Brain pericyte (primary cell): ENCODE results near the gene DIO3.

ENCODE experiments used
- DNase-seq: peaks from one replicate; pipeline ENCODE4 v3.0.0-alpha.2; 2012; ENCODE audit warnings: low read depth, low spot score

Gene DIO3

DNA sequence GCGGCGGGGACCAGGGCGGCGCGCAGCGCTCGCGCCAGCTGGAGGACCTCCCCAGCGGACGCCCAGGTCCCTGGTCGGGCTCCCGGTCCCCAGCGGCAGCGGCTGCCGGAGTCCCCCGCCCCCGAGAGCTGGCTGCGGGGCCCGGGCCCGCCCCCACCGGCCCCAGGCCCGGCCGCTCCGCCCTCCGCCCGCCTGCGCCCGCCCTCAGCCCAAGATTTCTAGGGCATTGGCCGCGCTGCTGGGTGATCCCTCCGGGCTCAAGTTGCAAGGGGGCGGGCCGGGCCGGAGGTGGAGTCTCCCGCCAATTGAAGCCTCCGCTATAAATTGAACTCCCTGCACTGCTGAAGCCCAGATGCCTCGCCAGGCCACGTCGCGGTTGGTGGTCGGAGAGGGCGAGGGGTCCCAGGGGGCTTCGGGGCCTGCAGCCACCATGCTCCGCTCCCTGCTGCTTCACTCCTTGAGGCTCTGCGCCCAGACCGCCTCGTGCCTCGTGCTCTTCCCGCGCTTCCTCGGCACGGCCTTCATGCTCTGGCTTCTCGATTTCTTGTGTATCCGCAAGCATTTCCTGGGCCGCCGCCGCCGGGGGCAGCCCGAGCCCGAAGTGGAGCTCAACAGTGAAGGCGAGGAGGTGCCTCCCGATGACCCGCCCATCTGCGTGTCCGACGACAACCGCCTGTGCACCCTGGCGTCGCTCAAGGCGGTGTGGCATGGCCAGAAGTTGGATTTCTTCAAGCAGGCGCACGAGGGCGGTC is at the start of gene DIO3:
DIO3 (plus strand) TSS at position 351 of the 752 bp plus-strand sequence.
- DNase-seq, result no peak

- DNase-seq, result no peak
Observed at GRCh38 chr14:101511620-101512375, 49.5 kb upstream of the DIO3 start.

GRCh38 chr14:101512376-101512695 is 49.0 kb upstream of the DIO3 start:
- no peak for DNase-seq

GRCh38 chr14:101514136-101514535 is 47.2 kb upstream of the DIO3 start:
- DNase-seq, result no peak

DNA sequence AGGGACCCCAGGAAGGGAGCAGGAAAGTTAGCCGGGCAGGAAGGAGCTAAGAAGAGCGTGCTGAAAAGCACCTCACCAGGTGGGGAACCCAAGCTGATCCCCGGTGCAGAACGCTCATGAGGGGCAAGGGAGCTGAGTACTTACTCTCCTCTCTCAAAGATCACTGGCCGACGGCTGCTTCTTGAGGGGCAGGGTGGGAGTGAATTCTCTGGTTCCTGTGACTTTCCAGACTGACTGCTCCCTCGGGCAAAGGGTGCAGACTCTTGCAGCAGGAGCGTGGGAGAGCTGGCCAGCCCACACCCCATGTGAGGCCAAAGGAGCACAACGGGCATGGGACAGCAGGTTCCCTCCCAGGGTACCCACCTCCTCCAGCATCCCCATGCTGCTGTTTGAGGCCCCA is 44.9 kb upstream of the DIO3 start:
- DNase-seq, result no peak

- no peak for DNase-seq
Observed at GRCh38 chr14:101518611-101519473, 42.5 kb upstream of the DIO3 start.

- no peak for DNase-seq
Observed at GRCh38 chr14:101520621-101521472, 40.4 kb upstream of the DIO3 start.

GRCh38 chr14:101521473-101521915 is 39.8 kb upstream of the DIO3 start:
- DNase-seq, result no peak

DNA sequence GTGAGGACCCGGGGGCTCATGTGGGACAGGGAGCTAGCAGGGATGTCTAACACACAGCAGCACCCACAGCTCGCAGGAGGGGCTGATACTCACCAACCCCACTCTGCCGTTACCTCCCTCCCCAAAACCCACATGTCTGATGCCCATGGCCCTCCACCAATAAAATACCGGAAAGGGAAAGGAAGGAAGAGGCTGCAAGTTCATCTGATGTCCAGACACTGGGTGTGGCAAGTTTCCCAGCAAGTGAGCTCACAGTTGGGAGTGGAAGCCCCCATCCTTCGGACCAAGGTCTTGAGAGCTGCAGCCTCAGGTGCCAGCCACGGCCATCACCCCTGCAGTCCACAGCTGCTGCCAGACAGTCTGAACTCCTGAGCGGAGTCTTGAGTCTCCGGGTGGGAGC is 39.3 kb upstream of the DIO3 start:
- DNase-seq, result no peak

DNA sequence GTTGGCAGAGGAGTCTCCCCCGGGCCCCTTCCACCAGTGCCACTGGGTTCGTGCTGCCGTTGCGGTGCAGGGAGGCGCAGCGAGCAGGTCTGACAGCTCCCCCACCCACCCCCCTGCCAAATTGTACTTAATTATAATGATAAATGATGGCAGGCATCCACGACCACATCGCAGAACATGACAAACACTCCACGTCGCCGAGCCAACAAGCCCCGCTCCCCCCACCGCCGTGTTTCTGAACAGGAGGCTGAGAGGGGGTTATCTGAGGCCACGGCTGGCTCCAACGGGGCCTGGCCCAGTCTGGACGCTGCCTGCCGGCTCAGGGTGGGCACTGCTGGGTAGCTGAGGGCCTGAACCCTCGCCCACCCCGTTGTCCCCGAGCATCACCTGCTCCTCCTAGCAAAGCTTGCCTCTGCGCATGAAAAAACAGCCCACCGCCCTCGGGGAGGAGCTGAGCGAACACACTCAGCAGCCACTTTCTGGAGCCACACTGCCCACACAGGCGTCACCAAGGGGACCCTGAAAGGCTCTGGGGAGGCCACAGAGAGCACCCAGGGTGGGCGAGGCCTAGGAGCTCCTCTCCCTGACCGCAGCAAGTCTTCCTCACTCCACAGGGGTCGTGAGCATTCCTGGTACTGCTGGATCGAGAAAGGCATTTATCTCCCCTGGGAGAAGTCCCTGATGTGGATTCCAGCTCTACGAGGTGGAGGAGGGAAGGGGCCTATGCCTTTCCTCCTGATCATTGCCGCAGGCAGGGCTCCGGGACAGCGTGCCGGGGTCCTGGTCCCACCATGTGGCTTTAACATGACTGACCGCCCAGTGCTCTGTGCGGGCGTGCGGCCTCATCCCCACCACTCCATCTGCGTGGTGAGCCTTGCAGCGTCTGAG is 35.4 kb upstream of the DIO3 start:
- no peak for DNase-seq

GRCh38 chr14:101527987-101528386 is 33.3 kb upstream of the DIO3 start:
- no peak for DNase-seq

GRCh38 chr14:101529079-101529478 is 32.2 kb upstream of the DIO3 start:
- DNase-seq, result no peak

- DNase-seq, result no peak
Observed at GRCh38 chr14:101534198-101534597, 27.1 kb upstream of the DIO3 start.

DNA sequence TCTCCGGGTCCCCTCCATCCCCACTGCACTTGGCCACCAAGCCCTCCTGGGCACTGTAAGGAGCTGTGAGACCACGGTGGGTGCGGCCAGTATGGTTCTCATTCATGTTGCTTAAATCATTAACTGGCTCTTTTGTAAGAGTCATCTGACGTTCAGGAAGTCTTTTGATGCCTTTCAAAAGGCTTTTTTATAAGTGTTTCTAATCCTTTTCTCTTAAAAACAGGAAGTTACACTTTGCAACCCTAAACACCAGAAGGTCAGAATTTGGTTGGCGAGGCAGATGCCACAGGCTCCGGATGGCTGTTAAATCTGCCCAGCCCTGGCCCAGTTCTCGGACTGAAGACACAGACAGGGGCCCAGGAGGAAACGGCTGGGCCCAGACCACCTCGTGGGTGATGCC is 26.1 kb upstream of the DIO3 start:
- no peak for DNase-seq

DNA sequence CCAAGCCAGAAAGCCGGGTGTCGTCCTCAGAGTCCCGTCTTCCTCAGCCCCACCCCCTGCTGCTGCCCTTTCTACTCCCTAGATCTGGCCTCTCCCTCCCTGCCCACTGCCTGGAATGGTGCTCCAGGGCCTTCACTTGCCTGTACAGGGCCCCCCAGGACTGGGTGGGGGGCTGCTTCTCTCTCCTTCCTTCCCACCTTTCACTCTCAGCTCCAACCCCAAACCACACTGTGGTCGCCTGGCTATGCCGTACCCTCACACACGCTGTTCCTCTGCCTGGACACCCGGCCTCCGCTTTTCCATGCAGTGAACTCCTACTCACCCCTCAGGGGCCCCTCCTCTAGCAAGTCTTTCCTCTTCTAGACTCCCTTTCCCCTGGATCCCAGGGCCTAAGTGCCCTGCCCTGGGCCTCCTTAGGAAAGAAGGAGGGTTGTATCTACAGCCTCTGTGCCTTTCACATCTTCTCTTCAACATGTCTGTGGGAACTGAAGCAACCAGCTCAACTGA is 25.5 kb upstream of the DIO3 start:
- DNase-seq, result no peak

DNA sequence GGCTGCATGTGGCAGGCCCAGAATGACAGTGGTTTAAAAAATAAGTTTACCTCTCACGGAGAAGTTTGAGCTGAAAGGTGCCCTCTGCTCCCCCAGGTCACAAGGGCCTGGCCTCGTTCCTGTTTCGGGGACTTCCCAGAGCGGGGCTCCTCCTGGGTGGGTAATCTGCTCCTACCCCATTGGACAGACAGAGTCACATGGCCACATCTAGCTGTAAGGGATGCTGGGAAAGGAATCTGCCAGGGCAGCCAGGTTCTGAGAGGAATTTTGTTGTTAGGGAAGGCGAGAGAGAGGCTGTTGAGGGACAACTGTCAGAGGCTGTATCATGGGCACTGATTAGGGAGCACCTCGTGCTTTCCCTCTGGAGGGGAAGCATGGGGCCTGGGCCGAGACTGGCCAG is 24.0 kb upstream of the DIO3 start:
- no peak for DNase-seq

DNA sequence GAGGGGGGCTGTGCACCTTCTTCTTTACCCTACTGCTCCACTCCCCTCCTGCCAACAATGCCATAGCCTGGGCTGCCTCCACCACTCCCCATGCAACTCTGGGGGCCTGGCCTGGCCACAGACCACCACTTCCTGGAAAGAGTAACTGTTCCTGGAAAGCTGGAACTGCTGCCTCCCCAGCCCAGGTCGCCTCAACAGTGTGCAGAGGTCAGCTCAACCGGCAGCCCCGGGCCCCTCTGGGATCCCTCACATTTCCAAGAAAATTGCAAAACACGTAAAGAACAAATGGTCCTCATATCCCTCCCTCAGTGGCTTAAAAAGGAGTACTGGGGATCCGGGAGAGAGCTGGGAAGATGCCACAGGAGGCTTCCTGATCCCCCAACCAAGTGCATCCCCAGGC is 22.4 kb upstream of the DIO3 start:
- no peak for DNase-seq

DNA sequence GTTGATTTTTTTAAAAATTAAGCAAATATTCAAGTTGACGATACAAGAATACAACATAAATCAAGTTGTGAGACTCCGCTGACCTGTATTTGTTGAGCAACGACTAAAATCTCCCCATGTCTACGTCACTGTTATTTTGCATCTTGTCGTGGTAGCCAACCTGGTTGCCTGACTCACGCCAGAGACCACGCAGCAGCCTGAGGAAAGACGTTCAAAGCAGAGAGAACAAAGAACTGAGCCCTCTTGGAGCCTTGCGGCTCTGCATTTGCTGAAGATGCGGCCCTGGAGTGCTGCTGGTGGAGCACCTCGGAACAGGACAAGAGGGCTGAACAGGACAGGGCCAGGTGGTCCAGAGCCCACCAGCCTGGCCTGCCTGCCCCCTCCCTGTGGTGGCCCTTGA is 21.4 kb upstream of the DIO3 start:
- DNase-seq, result no peak

- no peak for DNase-seq
Observed at GRCh38 chr14:101540481-101541462, 20.5 kb upstream of the DIO3 start.
